Measurements from ENCODE around the gene P2RY1. TPM values are rescaled to one million over a fixed set of nuclear protein-coding genes. Genes with fewer than 3 reads are reported as not detected.

P2RY1 gene
- 1.2 and 1.3 TPM in 2 replicates for total RNA-seq

GRCh38 chr3:152834776-152835600, at the start of gene P2RY1:
Gene P2RY1, plus strand, starts transcription at chr3:152835131. Its CDS starts 652 bp downstream, at chr3:152835783.

Data from pericardium fibroblast (primary cell).